ENCODE results near the gene CAMK2G.

Gene CAMK2G

GRCh38 chr10:73868655-73869195, 5.6 kb downstream of the CAMK2G start:
- Histone ChIP-seq H3K79me2 (ENCODE audit: insufficient read depth, low read length) (no peaks in the 10 kb centered on the region), H2AFZ (ENCODE audit: low read length) (no peak overlapping the region), H3K27ac (ENCODE audit: low read depth, low read length, poor library complexity, severe bottlenecking) (no peak overlapping the region), H3K4me2 (ENCODE audit: low read length) (no peak overlapping the region), H3K36me3 (ENCODE audit: insufficient read depth, low read length) (peaks cover 3% of the 10 kb centered on the region; the same call in 1 of the 2 replicates), H3K4me3 (ENCODE audit: low read depth, low read length, poor library complexity, severe bottlenecking) (no peak overlapping the region), H3K9me3 (ENCODE audit: low read length) (no peaks in the 10 kb centered on the region), H3K27me3 (ENCODE audit: insufficient read depth, low read length) (no peaks in the 10 kb centered on the region), H3K4me1 (ENCODE audit: insufficient read depth, low read length, severe bottlenecking) (peaks cover 31% of the 10 kb centered on the region), H3F3A (ENCODE audit: insufficient read depth, low read length) (peaks cover 3% of the 10 kb centered on the region; the same call in 1 of the 2 replicates), H4K20me1 (ENCODE audit: insufficient read depth, low read length) (no peaks in the 10 kb centered on the region), H3K9ac (ENCODE audit: low read length) (no peak overlapping the region), H3K9me2 (ENCODE audit: low read depth, low read length) (no peaks in the 10 kb centered on the region)
- TF ChIP-seq CTCF (IDR thresholded peaks at IDR 0.05; ENCODE audit: low read length) (no peak), EZH2 (IDR thresholded peaks at IDR 0.05; ENCODE audit: borderline replicate concordance, low read length) (no peak)

GRCh38 chr10:73867871-73868631, 6.3 kb downstream of the CAMK2G start:
- H3K36me3 ChIP-seq (ENCODE audit: insufficient read depth, low read length) = peaks cover 3% of the 10 kb centered on the region; the same call in 1 of the 2 replicates
- no peaks in the 10 kb centered on the region for H4K20me1 ChIP-seq (ENCODE audit: insufficient read depth, low read length)
- no peak overlapping the region for H3K4me2 ChIP-seq (ENCODE audit: low read length)

GRCh38 chr10:73867126-73867807, 7.1 kb downstream of the CAMK2G start:
- no peak overlapping the region for H3K4me2 ChIP-seq (ENCODE audit: low read length)
- no peaks in the 10 kb centered on the region for H3K27me3 ChIP-seq (ENCODE audit: insufficient read depth, low read length)
- no peaks in the 10 kb centered on the region for H4K20me1 ChIP-seq (ENCODE audit: insufficient read depth, low read length)
- peak overlapping the region; percentile 10 for H3K27ac ChIP-seq (ENCODE audit: low read depth, low read length, poor library complexity, severe bottlenecking)
- no peaks in the 10 kb centered on the region for H3K9me3 ChIP-seq (ENCODE audit: low read length)
- H3K9me2 ChIP-seq (ENCODE audit: low read depth, low read length) = no peaks in the 10 kb centered on the region
- peaks cover 3% of the 10 kb centered on the region; the same call in 1 of the 2 replicates for H3K36me3 ChIP-seq (ENCODE audit: insufficient read depth, low read length)
- no peak overlapping the region for H2AFZ ChIP-seq (ENCODE audit: low read length)
- no peaks in the 10 kb centered on the region for H3K79me2 ChIP-seq (ENCODE audit: insufficient read depth, low read length)
- no peaks in the 10 kb centered on the region; the same call in 1 of the 2 replicates for H3F3A ChIP-seq (ENCODE audit: insufficient read depth, low read length)
- no peak overlapping the region for H3K9ac ChIP-seq (ENCODE audit: low read length)
- peaks cover 19% of the 10 kb centered on the region for H3K4me1 ChIP-seq (ENCODE audit: insufficient read depth, low read length, severe bottlenecking)
- H3K4me3 ChIP-seq (ENCODE audit: low read depth, low read length, poor library complexity, severe bottlenecking) = no peak overlapping the region
- TF ChIP-seq CTCF (IDR thresholded peaks at IDR 0.05; ENCODE audit: low read length) = no peak
- no peak for TF ChIP-seq EZH2 (IDR thresholded peaks at IDR 0.05; ENCODE audit: borderline replicate concordance, low read length)

More at GRCh38 chr10:73867871-73868631, 6.3 kb downstream of the CAMK2G start:
- H3K4me3 ChIP-seq (ENCODE audit: low read depth, low read length, poor library complexity, severe bottlenecking) = no peak overlapping the region
- H3F3A ChIP-seq (ENCODE audit: insufficient read depth, low read length) = peaks cover 3% of the 10 kb centered on the region; the same call in 1 of the 2 replicates
- no peak overlapping the region for H3K27ac ChIP-seq (ENCODE audit: low read depth, low read length, poor library complexity, severe bottlenecking)
- no peaks in the 10 kb centered on the region for H3K79me2 ChIP-seq (ENCODE audit: insufficient read depth, low read length)
- H3K9ac ChIP-seq (ENCODE audit: low read length) = no peak overlapping the region
- H3K4me1 ChIP-seq (ENCODE audit: insufficient read depth, low read length, severe bottlenecking) = peaks cover 26% of the 10 kb centered on the region
- no peaks in the 10 kb centered on the region for H3K9me2 ChIP-seq (ENCODE audit: low read depth, low read length)
- TF ChIP-seq CTCF (IDR thresholded peaks at IDR 0.05; ENCODE audit: low read length) = no peak
- TF ChIP-seq EZH2 (IDR thresholded peaks at IDR 0.05; ENCODE audit: borderline replicate concordance, low read length) = no peak
- no peaks in the 10 kb centered on the region for H3K9me3 ChIP-seq (ENCODE audit: low read length)
- H2AFZ ChIP-seq (ENCODE audit: low read length) = no peak overlapping the region
- no peaks in the 10 kb centered on the region for H3K27me3 ChIP-seq (ENCODE audit: insufficient read depth, low read length)
